Fibroblast of gingiva (primary cell): Measurements from ENCODE around the gene FRAS1.
"Not testable (repeated sequence)": the region's sequence is repeated elsewhere in the genome, so short reads cannot be mapped to it uniquely, and the experiment has no call there.

Experiments
- DNase-seq: peaks from one replicate; pipeline ENCODE4 v3.0.0-alpha.2; 2011; ENCODE audit warnings: low read depth

Gene FRAS1

DNA sequence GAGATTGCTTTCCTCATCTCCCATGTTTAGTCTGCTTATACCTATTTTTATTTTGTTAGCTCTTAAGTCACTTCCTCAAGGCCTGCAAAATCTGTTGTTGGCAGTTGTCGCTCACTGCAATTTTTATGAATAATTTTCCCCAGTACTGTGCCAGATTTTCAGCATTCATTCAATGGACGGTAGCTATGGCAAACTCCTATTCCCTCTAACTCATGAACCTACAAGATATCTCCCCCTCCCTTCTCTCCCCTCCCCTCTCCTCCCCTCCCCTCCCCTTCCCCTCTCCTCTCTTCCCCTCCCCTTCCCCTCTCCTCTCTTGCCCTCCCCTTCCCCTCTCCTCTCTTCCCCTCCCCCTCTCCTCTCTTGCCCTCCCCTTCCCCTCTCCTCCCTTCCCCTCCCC, 160.4 kb downstream of the FRAS1 start:
- no peak for DNase-seq

DNA sequence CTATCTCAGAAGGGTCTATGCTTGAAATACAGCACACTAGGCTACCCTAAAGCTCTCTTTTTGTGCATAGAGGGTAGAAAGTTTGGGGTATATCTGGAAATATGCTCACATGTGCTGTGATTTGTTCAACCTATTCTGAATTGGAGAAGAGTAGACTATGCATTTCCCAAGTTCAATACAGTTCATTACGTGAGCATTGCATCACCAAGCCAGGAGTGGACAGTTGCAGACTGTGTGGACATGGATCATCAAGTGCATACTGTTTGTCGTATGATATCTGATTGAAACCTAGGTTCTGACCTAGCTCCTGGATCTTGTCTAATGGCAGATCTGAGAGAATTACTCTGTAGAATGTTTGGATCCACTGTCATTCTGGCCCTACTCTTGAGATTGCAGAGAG, 161.1 kb downstream of the FRAS1 start:
- no peak for DNase-seq

DNA sequence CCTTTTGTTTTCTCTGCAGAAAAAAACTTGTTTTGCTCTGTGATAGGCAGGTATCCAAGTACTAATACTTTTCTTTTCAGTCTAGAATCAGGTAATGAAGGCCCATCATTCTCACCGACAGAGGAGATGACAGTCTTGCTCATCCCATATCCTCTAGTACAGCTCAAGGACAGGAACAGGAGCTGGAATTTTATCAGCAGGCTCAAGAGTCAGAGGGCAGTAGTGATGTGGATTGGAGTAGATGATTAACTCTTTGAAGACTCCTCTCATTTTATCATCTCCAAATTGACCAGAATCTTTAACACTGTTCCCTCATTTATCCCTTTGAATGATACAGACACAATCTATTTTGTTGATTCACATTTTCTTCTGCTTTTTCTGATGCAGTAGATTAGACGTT, 162.7 kb downstream of the FRAS1 start:
- DNase-seq = no peak

DNA sequence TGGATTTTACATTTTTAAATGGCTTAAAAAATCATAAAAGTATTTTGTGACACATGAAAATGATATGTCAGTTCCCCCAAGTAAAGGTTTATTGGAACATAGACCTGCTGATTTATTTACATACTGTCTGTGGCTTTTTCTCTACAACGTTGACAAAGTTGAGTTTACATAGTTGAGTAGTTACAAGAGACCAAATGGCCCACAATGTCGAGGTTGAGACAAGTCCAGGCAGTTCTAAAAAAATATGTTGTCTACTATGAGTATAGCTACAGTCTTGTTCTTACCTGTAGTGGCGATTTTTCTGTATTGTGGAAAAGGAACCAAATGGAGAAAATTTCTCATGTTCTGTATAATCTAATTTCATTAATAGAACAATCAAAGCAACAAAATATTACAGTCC, 163.2 kb downstream of the FRAS1 start:
- no peak for DNase-seq

DNA sequence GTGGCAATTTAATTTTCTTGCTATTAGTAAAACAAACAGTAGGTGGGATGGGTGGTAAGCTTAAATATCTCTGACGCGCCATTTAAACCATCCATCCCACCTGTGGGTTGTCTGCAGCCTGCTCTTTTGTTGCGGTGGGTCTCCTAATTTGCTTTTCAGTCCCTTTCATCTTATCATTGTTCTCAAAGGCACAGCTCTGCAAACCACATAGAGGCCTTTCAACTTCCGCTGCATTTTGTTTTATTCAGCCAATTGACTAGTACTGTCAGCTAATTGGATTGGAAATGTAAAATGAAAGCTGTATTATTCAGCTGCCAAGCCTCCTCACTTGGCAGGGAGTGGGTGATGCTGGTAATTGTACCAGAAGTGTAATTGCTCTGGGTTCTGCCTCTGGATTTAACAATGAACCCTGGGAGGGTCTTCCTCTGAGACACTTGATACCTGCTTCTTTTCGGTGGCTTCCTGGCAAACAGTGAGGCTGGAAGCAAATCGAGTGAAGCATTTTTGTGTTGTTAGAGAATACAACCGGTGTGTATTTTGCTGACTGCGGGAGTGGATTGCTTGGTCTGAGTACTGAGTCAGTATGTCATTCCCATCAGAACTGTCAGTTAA, 165.6 kb downstream of the FRAS1 start:
- no peak for DNase-seq

DNA sequence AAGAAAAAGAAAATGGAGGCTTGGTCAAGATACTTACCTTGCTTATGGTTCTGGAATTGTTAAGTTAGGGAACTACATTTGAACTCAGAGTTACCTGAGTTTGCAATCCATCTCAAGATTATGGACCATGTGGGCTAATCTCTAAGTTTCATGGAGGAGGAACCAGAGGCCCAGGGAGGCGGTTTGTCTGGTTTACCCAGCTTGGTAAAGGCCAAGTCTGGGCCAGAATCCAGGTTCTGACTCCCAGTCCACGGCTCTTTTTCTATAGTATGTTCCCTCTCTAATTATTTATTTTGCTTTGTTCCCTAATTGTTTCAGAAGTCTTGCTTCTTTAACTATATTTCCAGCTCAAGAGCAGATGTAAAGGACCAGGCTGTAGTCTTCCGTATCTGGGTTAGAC, 168.1 kb downstream of the FRAS1 start:
- no peak for DNase-seq

DNA sequence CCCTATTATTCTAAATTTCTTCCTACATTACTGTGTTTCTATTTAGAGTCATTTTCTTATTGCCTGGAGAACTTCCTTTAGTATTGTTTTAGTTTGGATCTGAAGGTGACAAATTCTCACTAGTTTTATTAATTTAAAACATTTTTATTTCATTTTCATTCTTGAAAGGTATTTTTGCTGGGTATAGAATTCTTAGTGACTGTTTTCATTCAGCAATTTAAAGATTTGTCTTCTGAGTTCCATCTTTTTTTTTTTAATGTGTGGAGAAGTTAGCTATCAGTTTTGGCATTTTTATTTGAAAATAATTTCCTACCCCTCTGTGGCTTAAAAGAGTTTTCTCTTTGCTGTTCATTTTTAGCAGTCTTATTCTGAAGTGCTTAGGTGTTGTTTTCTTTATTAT, 169.2 kb downstream of the FRAS1 start:
- no peak for DNase-seq

DNA sequence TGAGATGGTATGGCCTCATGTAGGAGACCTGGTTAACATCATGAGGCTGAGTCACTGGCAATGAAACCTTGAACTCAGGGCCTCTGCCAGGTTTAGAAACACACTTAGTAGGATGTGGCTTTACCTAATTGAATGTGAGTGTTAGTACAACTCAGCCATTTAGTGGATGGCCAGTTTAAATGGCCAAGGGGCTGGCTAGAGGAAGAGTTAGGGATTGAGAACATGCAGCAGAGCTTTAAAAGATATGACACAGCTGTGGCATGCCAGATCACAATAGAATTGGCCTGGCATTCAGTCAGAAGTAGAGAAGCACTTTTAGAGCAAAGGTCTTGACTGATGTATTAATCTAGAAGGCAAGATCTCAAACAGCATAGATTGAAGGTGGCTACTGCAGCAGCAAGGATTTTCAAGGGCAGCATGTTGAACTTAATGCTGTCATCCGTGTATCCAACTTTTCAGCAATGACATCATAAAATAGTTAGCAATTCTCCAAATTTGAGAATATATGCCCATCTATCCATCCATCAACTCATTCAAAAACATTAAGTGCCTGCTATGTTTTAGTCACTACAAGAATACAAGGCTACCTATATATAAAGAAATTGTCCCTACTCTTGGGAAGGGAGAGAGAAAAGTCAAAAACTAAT, 170.4 kb downstream of the FRAS1 start:
- DNase-seq = no peak

DNA sequence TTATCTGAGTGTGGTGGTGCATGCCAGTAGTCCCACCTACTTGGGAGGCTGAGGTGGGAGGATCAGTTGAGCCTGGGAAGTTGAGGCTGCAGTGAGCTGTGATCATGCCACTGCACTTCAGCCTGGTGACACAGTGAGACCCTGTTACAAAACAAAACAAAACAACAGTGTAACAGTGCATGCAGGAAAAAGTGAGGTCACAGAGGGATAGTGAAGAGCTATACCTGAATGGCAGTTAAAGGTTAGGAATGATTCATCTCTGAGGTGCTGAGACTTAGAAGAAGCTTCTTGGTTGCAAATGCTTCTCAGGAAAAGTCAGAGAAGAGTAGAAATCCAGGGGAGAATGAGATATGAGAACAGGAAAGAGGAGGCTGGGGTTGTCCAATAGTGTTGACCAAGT, 178.7 kb downstream of the FRAS1 start:
- DNase-seq = no peak

DNA sequence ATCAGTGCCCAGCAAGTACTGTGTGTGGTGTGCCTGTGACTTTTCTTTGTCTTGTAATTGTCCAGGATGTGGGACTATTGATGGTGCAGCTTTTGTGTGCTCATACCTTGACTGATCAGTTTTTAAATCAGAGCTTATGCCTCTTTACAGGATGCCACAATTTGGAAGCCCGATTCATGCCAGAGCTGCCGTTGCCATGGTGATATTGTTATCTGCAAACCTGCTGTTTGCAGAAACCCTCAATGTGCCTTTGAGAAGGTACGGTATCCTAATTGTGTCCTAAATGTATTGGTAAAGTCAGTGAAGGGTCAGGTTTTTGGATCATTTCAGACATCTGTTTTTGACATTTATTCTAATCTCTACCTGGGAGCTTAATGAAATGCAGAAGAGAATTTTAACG, 180.2 kb downstream of the FRAS1 start:
- no peak for DNase-seq

DNA sequence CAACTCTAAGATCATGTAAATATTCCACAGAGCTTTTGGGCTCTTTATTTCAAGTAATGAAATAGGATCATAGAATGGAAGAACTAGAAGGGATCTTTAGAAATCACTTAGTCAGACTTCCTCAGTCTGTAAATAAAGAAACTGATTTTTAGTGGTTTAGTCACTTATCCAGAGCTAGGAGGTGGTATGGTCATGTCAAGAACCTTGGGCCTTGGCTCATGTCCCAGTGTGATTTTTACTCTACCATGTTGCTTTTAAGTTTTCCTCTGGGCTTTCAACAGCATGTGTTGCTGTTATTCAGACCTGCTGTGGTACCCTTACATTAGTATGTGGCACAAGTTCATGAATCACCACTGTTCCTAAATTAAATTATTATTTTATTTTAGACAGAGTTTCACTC, 184.9 kb downstream of the FRAS1 start:
- DNase-seq = peak; percentile 30

DNA sequence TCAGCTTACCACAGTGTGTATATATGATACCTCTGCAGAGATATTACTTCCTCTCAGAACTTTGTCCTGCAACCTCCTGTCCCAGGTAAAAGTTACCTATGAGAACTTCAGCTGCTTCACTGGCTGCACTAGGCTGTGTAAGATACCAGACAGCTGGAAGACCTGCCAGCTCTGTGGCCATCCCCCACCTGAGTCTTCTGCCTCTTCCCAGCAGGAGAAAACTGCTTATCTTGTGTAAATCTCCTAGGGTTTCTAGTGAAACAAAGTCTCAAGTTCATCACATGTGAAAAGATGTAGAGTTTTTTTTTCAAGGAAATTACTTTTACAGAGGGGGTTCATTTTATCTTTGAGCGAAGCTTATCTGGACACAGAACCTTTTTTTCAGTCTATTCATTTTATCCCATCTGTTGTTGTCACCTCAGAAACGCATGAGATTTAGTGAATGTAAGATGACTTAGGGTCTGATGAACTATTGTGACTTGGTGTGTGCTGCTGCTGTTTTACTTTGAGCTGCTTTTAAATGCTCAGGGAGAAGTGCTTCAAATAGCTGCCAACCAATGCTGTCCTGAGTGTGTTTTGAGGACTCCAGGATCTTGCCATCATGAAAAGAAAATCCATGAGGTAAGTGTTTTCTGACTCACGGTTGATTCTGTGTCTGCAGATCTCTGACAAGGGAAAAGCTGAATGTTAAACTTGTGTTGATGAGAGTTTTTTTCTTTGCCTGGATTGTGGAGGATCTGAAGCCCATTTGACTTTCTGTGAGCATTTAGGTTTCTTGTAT, 187.8 kb downstream of the FRAS1 start:
- DNase-seq = no peak

DNA sequence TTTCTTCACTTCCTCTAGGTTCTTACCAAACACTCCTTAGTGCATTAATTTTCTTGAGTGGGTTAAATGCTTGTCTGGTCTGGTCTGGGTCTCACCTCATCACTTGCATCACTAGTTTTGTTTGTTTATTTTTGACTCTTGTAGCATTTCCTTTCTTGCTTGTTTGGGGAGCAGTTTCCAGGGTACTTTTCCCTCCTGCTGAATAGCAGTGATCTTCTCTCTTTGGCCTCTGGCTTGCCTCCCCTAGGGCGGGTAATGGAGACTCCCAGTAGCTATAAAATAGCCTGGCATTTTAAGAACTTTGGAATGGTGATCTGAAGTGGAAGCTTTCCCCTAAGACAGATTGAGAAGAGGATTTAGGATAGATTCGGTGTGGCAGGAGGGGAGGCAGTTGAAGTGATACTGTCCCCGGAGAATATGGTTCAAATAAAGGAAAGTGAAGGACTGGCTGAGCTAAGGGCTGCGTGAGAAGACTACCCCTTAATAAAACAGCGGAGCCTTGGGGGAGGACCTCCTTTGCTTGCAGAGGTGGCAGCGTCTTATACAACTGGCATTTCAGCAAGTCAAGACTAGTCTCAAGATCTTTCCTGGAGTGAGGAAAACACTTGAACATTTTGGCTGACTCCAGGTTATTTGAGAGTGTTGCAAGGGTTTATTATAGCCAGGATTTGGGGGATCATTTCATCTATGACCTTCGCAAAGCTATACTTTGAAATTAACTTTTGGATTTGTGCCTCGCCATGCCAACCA, 190.6 kb downstream of the FRAS1 start:
- DNase-seq = no peak

DNA sequence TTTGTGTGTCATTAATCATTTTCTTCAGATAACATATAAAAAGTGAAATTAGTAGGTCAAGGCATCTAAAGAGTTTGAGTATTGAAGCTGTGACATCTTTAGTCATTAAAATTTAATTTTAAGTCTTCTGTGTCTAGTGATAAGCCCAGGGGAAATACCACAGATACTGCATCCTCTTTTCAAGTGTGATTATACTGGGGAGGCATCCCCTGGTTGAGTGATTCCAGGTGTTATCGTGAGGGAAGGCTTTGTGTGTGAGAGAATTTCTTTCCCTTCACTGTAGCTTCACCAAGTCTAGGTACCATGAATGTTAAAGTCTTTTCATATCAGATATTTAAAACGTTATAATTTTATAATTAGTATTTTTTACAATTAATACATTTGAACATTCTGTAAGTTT, 193.4 kb downstream of the FRAS1 start:
- no peak for DNase-seq

DNA sequence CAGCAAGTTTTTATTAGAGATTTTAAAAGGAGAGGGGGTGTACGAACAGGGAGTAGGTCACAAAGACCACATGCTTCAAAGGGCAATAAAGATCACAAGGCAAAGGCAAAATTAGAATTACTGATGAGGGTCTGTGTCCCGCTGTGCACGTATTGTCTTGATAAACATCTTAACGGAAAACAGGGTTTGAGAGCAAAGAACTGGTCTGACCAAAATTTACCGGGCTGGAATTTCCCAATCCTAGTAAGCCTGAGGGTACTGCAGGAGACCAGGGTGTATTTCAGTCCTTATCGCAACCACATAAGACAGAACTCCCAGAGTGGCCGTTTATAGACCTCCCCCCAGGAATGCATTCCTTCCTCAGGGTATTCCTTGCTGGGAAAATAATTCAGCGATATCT, 195.7 kb downstream of the FRAS1 start:
- not testable (repeated sequence) for DNase-seq

DNA sequence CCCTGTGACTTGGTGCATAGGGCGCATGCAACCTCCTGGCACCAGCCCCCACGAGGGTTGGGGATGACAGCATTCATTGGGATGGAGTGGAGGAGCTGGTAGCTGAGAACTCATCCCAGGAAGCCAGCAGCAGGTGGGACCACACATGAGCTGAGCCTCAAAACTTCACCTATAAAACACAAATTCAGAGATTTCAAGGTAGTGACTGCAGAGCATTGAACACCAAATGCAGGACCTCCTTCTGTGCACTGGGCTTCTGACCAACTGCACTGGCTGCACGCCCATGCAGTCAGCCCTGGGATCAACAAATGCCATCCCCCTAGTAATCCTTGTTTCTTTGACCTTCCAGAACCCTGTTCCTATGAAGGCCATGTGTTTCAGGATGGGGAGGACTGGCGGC, 197.8 kb downstream of the FRAS1 start:
- DNase-seq = no peak

DNA sequence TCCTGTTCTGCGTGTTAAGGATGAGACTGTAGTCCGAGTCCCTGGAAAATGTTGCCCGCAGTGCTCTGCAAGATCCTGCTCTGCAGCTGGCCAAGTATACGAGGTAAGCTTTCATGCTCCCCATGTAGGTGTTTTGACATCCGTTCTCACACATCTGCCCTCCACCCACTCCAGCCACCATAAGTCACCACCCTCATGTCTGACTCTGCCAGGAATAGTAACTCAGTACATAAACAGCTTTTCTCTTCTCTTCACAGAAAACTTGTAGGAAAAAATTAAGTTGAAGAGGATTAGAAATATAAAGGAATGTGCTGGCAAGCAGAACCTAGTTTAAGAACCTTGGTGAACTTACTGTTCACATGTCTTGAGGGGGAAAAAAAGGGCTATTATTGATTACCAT, 207.9 kb downstream of the FRAS1 start:
- DNase-seq = no peak

DNA sequence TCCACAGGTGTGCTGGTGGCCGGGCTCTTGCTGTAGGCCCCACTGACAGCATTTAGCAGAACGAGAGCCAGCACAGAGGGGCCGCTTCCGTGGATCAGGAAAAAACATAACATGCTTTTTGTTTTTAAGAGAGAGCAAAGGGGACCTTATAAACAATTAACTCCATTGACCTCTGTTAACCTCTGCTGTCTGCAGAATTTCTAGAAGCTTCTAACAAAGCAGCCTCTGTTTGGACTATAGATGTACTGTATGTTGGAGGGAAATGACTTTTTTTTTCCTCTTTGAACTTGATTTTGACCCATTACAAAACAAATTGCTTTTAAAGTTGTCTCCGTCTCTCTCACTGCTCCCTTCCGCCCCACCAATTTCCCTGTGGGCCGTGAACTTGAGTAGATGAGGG, 210.7 kb downstream of the FRAS1 start:
- DNase-seq = no peak

DNA sequence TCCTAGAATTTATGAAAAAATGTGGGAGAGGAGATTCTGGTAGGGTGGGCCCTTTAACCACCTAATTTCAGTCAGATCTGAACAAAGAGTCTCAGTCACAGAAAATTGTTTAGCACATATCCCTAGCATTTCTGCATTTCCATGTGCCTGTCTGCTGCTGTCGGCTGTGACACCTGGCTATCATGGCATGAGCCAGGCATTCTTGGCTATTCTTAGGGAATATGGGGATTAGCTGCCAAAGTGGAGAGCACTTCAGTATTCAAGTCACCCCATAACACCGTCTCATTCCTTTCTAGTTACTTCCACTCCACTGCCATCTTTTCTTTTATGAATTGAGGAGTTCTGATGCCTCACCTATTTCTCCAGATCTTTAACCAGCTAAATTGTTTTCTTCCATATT, 211.5 kb downstream of the FRAS1 start:
- DNase-seq = no peak

DNA sequence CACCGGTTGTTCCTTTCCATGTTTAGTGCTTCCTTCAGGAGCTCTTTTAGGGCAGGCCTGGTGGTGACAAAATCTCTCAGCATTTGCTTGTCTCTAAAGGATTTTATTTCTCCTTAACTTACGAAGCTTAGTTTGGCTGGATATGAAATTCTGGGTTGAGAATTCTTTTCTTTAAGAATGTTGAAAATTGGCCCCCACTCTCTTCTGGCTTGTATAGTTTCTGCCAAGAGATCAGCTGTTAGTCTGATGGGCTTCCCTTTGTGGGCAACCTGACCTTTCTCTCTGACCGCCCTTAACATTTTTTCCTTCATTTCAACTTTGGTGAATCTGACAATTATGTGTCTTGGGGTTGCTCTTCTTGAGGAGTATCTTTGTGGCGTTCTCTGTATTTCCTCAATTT, 218.3 kb downstream of the FRAS1 start:
- DNase-seq = not testable (repeated sequence)

DNA sequence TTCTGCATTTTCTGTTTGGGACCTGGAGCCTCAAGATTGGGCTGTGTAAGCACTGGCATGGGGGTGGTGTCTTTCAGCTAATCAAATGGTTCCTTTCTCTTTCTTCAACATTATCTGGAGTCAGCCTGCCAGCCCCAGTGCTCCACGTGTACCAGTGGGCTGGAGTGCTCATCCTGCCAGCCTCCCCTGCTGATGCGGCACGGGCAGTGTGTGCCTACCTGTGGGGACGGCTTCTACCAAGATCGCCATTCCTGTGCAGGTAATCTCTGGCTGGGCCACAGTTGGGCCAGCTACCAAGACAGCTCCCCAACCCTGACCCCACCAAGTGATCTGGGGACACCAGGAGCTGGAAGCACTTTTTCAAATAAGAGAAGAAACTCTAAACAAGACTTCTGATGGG, 229.2 kb downstream of the FRAS1 start:
- DNase-seq = no peak

DNA sequence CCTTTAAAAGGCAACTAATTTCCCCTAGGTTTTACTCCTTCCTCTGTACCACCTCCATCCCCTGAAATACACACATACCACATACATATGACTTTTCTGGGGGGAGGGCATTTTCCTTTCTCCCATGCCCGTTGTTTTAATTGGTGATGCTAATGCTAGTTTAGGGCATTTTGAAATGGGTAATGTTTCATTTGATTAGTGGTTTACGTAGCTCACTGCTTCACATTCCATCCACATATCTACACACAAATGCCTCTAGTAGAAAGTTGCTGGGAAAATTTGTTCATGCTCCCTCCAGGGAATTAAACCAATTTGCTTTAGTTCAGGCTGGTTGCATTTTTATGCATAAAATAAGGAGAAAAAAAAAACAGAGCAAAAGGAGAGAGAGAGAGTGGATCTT, 231.2 kb downstream of the FRAS1 start:
- DNase-seq = peak; percentile 85

DNA sequence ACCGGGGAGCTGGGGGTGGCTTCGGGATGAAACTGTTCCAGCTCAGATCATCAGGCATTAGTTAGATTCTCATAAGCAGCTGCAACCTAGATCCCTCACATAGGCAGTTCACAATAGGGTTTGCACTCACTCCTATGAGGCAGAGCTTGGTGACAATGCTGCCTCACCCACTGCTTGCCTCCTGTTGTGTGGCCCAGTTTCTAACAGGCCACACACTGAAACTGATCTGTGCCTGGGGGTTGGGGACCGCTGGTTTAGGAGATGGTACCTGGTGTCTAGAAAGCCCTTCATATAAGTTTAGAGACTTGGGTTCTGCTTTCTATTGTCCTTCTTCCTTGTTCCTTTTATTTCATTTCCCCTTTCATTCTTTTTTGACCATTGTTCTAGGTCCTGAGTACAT, 234.2 kb downstream of the FRAS1 start:
- no peak for DNase-seq
